GM10248 (cell line): ENCODE results near the gene RCBTB2.
A peak's percentile ranks its signal among the peaks of the same experiment; 100 is the strongest.

Source experiments
- CTCF ChIA-PET: fragments of 300-600 bp; sonication (Branson Sonifier 250); formaldehyde crosslinking; extraction: SDS; loops from one replicate; lab custom pipeline; 2021; ENCODE audit warnings: antibody characterized with exemption; lab: Yijun Ruan, JAX
- POLR2A ChIA-PET: fragments of 350-650 bp; sonication (Branson Sonifier 250); formaldehyde crosslinking; extraction: SDS; loops from one replicate; lab custom pipeline; 2020; ENCODE audit warnings: antibody characterized with exemption; lab: Yijun Ruan, JAX
- DNase-seq: peaks from one replicate; pipeline ENCODE4 v3.0.0; 2012; ENCODE audit errors: extremely low spot score
- CTCF ChIP-seq: IDR thresholded peaks from 2 replicates; pipeline ENCODE4 v1.5.1; 2012; ENCODE audit warnings: mild to moderate bottlenecking, low read depth; ENCODE audit errors: extremely low read depth, missing control alignments, control extremely low read depth

The RCBTB2 gene

GRCh38 chr13:48493851-48494250, 39.0 kb downstream of the RCBTB2 start:
- POLR2A ChIA-PET = no interaction called here
- TF ChIP-seq CTCF = no peak
- CTCF ChIA-PET = interaction anchor here (1.2 to 1.8 kb wide), 2 partner anchors 12 to 160 kb away, joined by 3 to 4 read pairs; no protein-coding TSS in a partner anchor
- DNase-seq = no peak

- no peak for TF ChIP-seq CTCF
- ChIA-PET CTCF (interaction anchor here (1.1 to 1.8 kb wide), 2 partner anchors 12 to 87 kb away, joined by 3 to 4 read pairs; no protein-coding TSS in a partner anchor), POLR2A (no interaction called here)
- DNase-seq = no peak
These were observed 39.7 kb downstream of the RCBTB2 start for GRCh38 chr13:48493066-48493765.

- POLR2A ChIA-PET = no interaction called here
- peak; percentile 68 for DNase-seq
- CTCF ChIA-PET = interaction anchor here (1.0 to 1.1 kb wide), 3 partner anchors 12 to 88 kb away, joined by 3 read pairs; no protein-coding TSS in a partner anchor
- TF ChIP-seq CTCF = no peak
These were observed 40.3 kb downstream of the RCBTB2 start for GRCh38 chr13:48492470-48493065.

GRCh38 chr13:48492096-48492440, 40.8 kb downstream of the RCBTB2 start:
- ChIA-PET POLR2A (no interaction called here), CTCF (interaction anchor here (1.0 to 1.1 kb wide), 3 partner anchors 13 to 88 kb away, joined by 3 read pairs; no protein-coding TSS in a partner anchor)
- DNase-seq = no peak
- no peak for TF ChIP-seq CTCF

GRCh38 chr13:48491423-48492095, 41.3 kb downstream of the RCBTB2 start:
- POLR2A ChIA-PET = no interaction called here
- no peak for TF ChIP-seq CTCF
- CTCF ChIA-PET = interaction anchor here (1.0 to 1.1 kb wide), 2 partner anchors 13 to 79 kb away, joined by 3 read pairs; no protein-coding TSS in a partner anchor
- no peak for DNase-seq

- POLR2A ChIA-PET = no interaction called here
- no peak for TF ChIP-seq CTCF
- DNase-seq = no peak
- CTCF ChIA-PET = interaction anchor here (1.1 kb wide), 1 partner anchor 11 kb away, joined by 3 read pairs; no protein-coding TSS in a partner anchor
These were observed 42.6 kb downstream of the RCBTB2 start for GRCh38 chr13:48490241-48490640.
